ENCODE measurements around the gene SLC1A3. TPM values are rescaled to one million over a fixed set of nuclear protein-coding genes. Genes with fewer than 3 reads are reported as not detected.

SLC1A3 gene
- 18.4 and 18.6 TPM in 2 replicates for total RNA-seq (2021)
- long read RNA-seq, full-length matches to known transcripts = 38 of 53 reads
- long read RNA-seq, partial matches to known transcripts = 4 of 53 reads
- long read RNA-seq, other reads (novel, unspliced or antisense) = 11 of 53 reads

DNA sequence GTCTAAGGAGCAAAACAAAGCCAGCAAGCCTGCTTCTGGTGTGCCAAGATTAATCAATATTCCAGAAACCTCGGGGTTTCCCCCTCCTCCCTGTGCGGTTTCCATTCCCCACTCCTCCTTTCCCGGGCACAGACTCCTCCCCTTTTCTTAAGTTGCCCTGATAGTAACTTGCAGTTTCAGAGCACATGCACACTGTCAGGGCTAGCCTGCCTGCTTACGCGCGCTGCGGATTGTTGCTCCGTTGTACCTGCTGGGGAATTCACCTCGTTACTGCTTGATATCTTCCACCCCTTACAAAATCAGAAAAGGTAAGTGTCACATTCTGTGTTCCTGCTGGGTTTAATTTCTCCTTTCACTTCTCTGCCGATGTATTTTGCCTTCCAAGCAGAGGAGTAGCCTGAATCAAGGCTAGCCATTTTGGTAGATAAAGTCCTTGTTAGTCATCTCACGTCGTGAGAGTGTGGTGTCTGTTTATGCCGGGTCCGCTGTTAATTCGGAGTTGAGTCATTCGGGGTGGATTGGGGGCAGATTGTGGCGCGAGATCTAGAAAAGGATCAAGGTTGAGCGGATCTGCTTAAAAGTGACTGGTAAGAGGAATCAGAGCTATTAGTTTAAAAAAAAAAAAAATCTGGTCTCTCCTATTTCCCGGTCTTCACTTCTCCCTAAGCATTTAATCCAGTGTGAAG lies at the start of gene SLC1A3:
Gene SLC1A3, plus strand, starts transcription at position 179 of the 686 bp plus-strand sequence. CDS start 1,818 bp downstream, outside the sequence.
- Histone ChIP-seq H2AK5ac (ENCODE audit: insufficient read length, low read length) (no peak within 1 kb of the TSS), H3K9ac (ENCODE audit: extremely low read depth, insufficient read length, low read length) (peak within 1 kb of the TSS; percentile 63), H3K18ac (ENCODE audit: insufficient read length, low read depth, low read length) (no peak within 1 kb of the TSS), H3K23me2 (ENCODE audit: insufficient read length, low read depth, low read length, poor library complexity, severe bottlenecking) (peaks cover 5% of the 10 kb centered on the region), H4K8ac (replicated peaks; ENCODE audit: insufficient read length, low read depth, low read length) (no peak within 1 kb of the TSS), H4K20me1 (ENCODE audit: control insufficient read depth, insufficient read depth, insufficient read length) (no peaks in the 10 kb centered on the region), H3K27me3 (ENCODE audit: insufficient read depth, low read length) (no peaks in the 10 kb centered on the region), H3K79me2 (ENCODE audit: insufficient read depth, low read length) (no peaks in the 10 kb centered on the region), H2BK15ac (ENCODE audit: low read depth, low read length) (no peak within 1 kb of the TSS), H2AFZ (ENCODE audit: low read length) (peak within 1 kb of the TSS; percentile 22), H3K4me1 (ENCODE audit: insufficient read depth, low read length) (peaks cover 6% of the 10 kb centered on the region; the same call in 1 of the 2 replicates), H3K79me1 (ENCODE audit: insufficient read depth, low read depth, low read length, poor library complexity, severe bottlenecking) (no peaks in the 10 kb centered on the region), H4K5ac (ENCODE audit: insufficient read length, low read depth, low read length) (no peak within 1 kb of the TSS), H3K56ac (ENCODE audit: insufficient read length, low read depth, low read length) (no peak within 1 kb of the TSS), H3K9me3 (ENCODE audit: control insufficient read depth, low read depth, low read length) (no peaks in the 10 kb centered on the region), H4K91ac (ENCODE audit: insufficient read length, low read depth, low read length) (no peak within 1 kb of the TSS), H3K4me2 (ENCODE audit: insufficient read depth, insufficient read length, low read length) (peak within 1 kb of the TSS; percentile 82), H2BK20ac (ENCODE audit: low read depth, low read length, poor library complexity, severe bottlenecking) (no peak within 1 kb of the TSS), H2BK120ac (ENCODE audit: low read depth, low read length, poor library complexity, severe bottlenecking) (no peak within 1 kb of the TSS), H3T11ph (ENCODE audit: low read length) (no peak within 1 kb of the TSS), H2BK5ac (ENCODE audit: insufficient read length, low read length) (no peak within 1 kb of the TSS), H3K14ac (ENCODE audit: insufficient read depth, low read length) (no peak within 1 kb of the TSS), H3K4ac (ENCODE audit: low read depth, low read length) (no peak within 1 kb of the TSS), H2BK12ac (ENCODE audit: insufficient read length, low read depth, low read length) (no peak within 1 kb of the TSS), H3K23ac (ENCODE audit: insufficient read length, low read depth, low read length) (no peak within 1 kb of the TSS), H3K27ac (ENCODE audit: insufficient read length, low read depth, low read length) (no peak within 1 kb of the TSS)
- Mint-ChIP-seq H3K4me3 (peak within 1 kb of the TSS; percentile 79 to 93), H3K27me3 (ENCODE audit: low read depth) (peaks cover 5% of the 10 kb centered on the region), H3K27ac (peak within 1 kb of the TSS in 2 of 3 experiments; percentile 56 to 82; a peak in 5 of 7 replicates), H3K9me3 (no peaks in the 10 kb centered on the region), H3K4me1 (peaks cover 42 to 56% of the 10 kb centered on the region in 2 experiments), H3K36me3 (ENCODE audit: insufficient read depth in 1 of 3, low read depth in 3 of 3) (peaks cover 0 to 15% (median 12%) of the 10 kb centered on the region in 3 experiments; a peak in 4 of 7 replicates)
- peak; percentile 66 for DNase-seq
- TF ChIP-seq, protein P1, sequence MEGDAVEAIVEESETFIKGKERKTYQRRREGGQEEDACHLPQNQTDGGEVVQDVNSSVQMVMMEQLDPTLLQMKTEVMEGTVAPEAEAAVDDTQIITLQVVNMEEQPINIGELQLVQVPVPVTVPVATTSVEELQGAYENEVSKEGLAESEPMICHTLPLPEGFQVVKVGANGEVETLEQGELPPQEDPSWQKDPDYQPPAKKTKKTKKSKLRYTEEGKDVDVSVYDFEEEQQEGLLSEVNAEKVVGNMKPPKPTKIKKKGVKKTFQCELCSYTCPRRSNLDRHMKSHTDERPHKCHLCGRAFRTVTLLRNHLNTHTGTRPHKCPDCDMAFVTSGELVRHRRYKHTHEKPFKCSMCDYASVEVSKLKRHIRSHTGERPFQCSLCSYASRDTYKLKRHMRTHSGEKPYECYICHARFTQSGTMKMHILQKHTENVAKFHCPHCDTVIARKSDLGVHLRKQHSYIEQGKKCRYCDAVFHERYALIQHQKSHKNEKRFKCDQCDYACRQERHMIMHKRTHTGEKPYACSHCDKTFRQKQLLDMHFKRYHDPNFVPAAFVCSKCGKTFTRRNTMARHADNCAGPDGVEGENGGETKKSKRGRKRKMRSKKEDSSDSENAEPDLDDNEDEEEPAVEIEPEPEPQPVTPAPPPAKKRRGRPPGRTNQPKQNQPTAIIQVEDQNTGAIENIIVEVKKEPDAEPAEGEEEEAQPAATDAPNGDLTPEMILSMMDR (conservative IDR thresholded peaks at IDR 0.05) = no peak
- WGBS (ENCODE audit: extremely low coverage, insufficient read length, low lambda C conversion rate) = no CpG with 5 or more reads among the region's 20 CpGs

Data from H9 (cell line).